Hepatocyte (in vitro differentiated cells): ENCODE results near the gene ARHGAP6.

ENCODE experiments used
- CTCF ChIP-seq: fragments of 200-600 bp; sonication (generic); IDR thresholded peaks from 2 replicates; pipeline ENCODE4 v1.5.1; 2016; ENCODE audit warnings: antibody characterized with exemption, mild to moderate bottlenecking; ENCODE audit not compliant: poor library complexity
- EZH2 ChIP-seq: fragments of 200-600 bp; sonication (generic); IDR thresholded peaks from 2 replicates; pipeline ENCODE4 v1.6.1; 2016; ENCODE audit warnings: antibody characterized with exemption, mild to moderate bottlenecking, borderline replicate concordance
- EZH2phosphoT487 ChIP-seq: fragments of 200-600 bp; sonication (generic); IDR thresholded peaks from one replicate; pipeline ENCODE4 v1.6.1; 2018; ENCODE audit warnings: antibody characterized with exemption, mild to moderate bottlenecking, low read depth, moderate library complexity; ENCODE audit not compliant: unreplicated experiment, severe bottlenecking

- TF ChIP-seq CTCF (no peak), EZH2 (no peak), EZH2phosphoT487 (no peak)
These were observed 266.1 kb downstream of the ARHGAP6 start for GRCh38 chrX:11399489-11400094.
